HG02885 (cell line): ENCODE measurements around the gene RCOR2.
"Not testable (repeated sequence)": the region's sequence is repeated elsewhere in the genome, so short reads cannot be mapped to it uniquely, and the experiment has no call there.

Experiments used
- ATAC-seq: cut with Tn5 transposase; IDR thresholded peaks from one replicate; pipeline ENCODE4 v1.9.1; 2021; ENCODE audit warnings: mild to moderate bottlenecking; ENCODE audit not compliant: unreplicated experiment, poor library complexity

RCOR2 gene

GRCh38 chr11:63882555-63883242 is 34.3 kb downstream of the RCOR2 start:
- no peak for ATAC-seq

GRCh38 chr11:63880403-63880790 is 36.6 kb downstream of the RCOR2 start:
- no peak for ATAC-seq

GRCh38 chr11:63879598-63880402 is 37.2 kb downstream of the RCOR2 start:
- ATAC-seq = no peak

- no peak for ATAC-seq
Measured at GRCh38 chr11:63877658-63878241, 39.2 kb downstream of the RCOR2 start.

GRCh38 chr11:63876616-63877015 is 40.3 kb downstream of the RCOR2 start:
- ATAC-seq = no peak

- ATAC-seq = no peak
Measured at GRCh38 chr11:63875506-63876065, 41.4 kb downstream of the RCOR2 start.

GRCh38 chr11:63874511-63874910 is 42.5 kb downstream of the RCOR2 start:
- no peak for ATAC-seq

- ATAC-seq = no peak
Measured at GRCh38 chr11:63873311-63873710, 43.7 kb downstream of the RCOR2 start.

- ATAC-seq = no peak
Measured at GRCh38 chr11:63872800-63873197, 44.2 kb downstream of the RCOR2 start.

- peak; percentile 86 for ATAC-seq
Measured at GRCh38 chr11:63871962-63872799, 44.8 kb downstream of the RCOR2 start.

- no peak for ATAC-seq
Measured at GRCh38 chr11:63870351-63871140, 46.4 kb downstream of the RCOR2 start.

GRCh38 chr11:63869683-63870082 is 47.3 kb downstream of the RCOR2 start:
- ATAC-seq = no peak

GRCh38 chr11:63869171-63869591 is 47.8 kb downstream of the RCOR2 start:
- no peak for ATAC-seq

- ATAC-seq = no peak
Measured at GRCh38 chr11:63868399-63869064, 48.4 kb downstream of the RCOR2 start.

GRCh38 chr11:63867511-63867910 is 49.5 kb downstream of the RCOR2 start:
- no peak for ATAC-seq

- peak; percentile 59 for ATAC-seq
Measured at GRCh38 chr11:63866211-63866610, 50.8 kb downstream of the RCOR2 start.

GRCh38 chr11:63863620-63864019 is 53.3 kb downstream of the RCOR2 start:
- ATAC-seq = not testable (repeated sequence)

- no peak for ATAC-seq
Measured at GRCh38 chr11:63862923-63863322, 54.0 kb downstream of the RCOR2 start.
